Esophagus squamous epithelium (tissue), 5 donors: ENCODE data around the gene GREB1L. TPM values are rescaled to one million over a fixed set of nuclear protein-coding genes. Genes with fewer than 3 reads are reported as not detected.
"Not testable (repeated sequence)": the region's sequence is repeated elsewhere in the genome, so short reads cannot be mapped to it uniquely, and the experiment has no call there.

Experiments used
- DNase-seq: peaks from one replicate; lab custom pipeline; 2025; lab: John Stamatoyannopoulos, UW
- H3K27ac ChIP-seq, 4 donors: fragments of 200-600 bp; sonication (generic); one replicate each; pipeline ENCODE4 v1.5.1; 2016 to 2019; ENCODE audit warnings: mild to moderate bottlenecking in 1 of 4
- H3K27me3 ChIP-seq, 4 donors: fragments of 200-600 bp; sonication (generic); 1 replicate in 3 of 4; 2 replicates in 1 of 4; pipeline versions ENCODE4 v1.5.1 to v1.6.0; 2017 to 2021; ENCODE audit warnings: antibody characterized with exemption in 1 of 4
- H3K36me3 ChIP-seq, 3 donors: fragments of 200-600 bp; sonication (generic); one replicate each; pipeline ENCODE4 v1.5.1; 2016 to 2019
- H3K4me1 ChIP-seq, 3 donors: fragments of 200-600 bp; sonication (generic); one replicate each; pipeline ENCODE4 v1.5.1; 2017 to 2019
- H3K4me3 ChIP-seq, 4 donors: fragments of 200-600 bp; sonication (generic); 1 replicate in 3 of 4; 2 replicates in 1 of 4; pipeline ENCODE4 v1.5.1; 2016 to 2019; ENCODE audit warnings: mild to moderate bottlenecking in 2 of 4, moderate library complexity in 1 of 4
- H3K9me3 ChIP-seq, 3 donors: fragments of 200-600 bp; sonication (generic); one replicate each; pipeline ENCODE4 v1.5.1; 2016 to 2019
- CTCF ChIP-seq, 6 experiments: fragments of 450-650 bp in 4 of 6; fragments of 200-600 bp in 2 of 6; sonication (generic) in 2 of 6; IDR thresholded peaks; one replicate each; pipeline ENCODE4 v1.5.1; 2016 to 2019; ENCODE audit warnings: antibody characterized with exemption in 6 of 6, mild to moderate bottlenecking in 4 of 6, moderate library complexity in 4 of 6
- POLR2A ChIP-seq, 4 donors: fragments of 450-650 bp; IDR thresholded peaks; one replicate each; pipeline ENCODE4 v1.6.1; 2017; ENCODE audit warnings: antibody characterized with exemption in 4 of 4, mild to moderate bottlenecking in 4 of 4, moderate library complexity in 3 of 4
- WGBS, 2 donors: methylation state at CpG; one replicate each; pipeline ENCODE4 v1.1.5; 2018; 5-methylcytosine and 5-hydroxymethylcytosine counted together
- intact Hi-C: fragments of 100-400 bp; cut with DNase I; formaldehyde crosslinking; loops from one replicate; pipeline ENCODE4 v1.15.0; 2022
- total RNA-seq, 4 donors: library from RNA; depleted of rRNA; stranded (reverse); fragments of >200 nt; gene quantifications; one replicate each; pipeline ENCODE4 v1.1.0, GENCODE V29; 2016
- donor health status: DM: yes; HTN: yes; CAD: no.

The GREB1L gene
- total RNA-seq, 4 donors from 2014 or later, result 0.12 to 0.95 (median 0.66) TPM; not detected in 1

- intact Hi-C loops, result no loop called here
Observed at GRCh38 chr18:21203542-21204241, 38.3 kb upstream of the GREB1L start.

GRCh38 chr18:21205695-21206094, 36.3 kb upstream of the GREB1L start:
- no peak for TF ChIP-seq CTCF (IDR thresholded peaks at IDR 0.05)
- no peak for TF ChIP-seq POLR2A (IDR thresholded peaks at IDR 0.05)
- intact Hi-C loops, result no loop called here

More at GRCh38 chr18:21203542-21204241, 38.3 kb upstream of the GREB1L start:
- WGBS, 2 donors, result 76 to 86% methylated on average over 11 of the region's 11 CpGs
- no peak overlapping the region for H3K4me3 ChIP-seq
- H3K27me3 ChIP-seq, result peaks cover 0 to 22% (median 0%) of the 10 kb centered on the region in 4 donors
- no peaks in the 10 kb centered on the region for H3K4me1 ChIP-seq
- no peaks in the 10 kb centered on the region for H3K36me3 ChIP-seq
- no peak for DNase-seq
- TF ChIP-seq CTCF (IDR thresholded peaks at IDR 0.05) (no peak), POLR2A (IDR thresholded peaks at IDR 0.05) (no peak)
- no peak overlapping the region for H3K27ac ChIP-seq
- no peaks in the 10 kb centered on the region for H3K9me3 ChIP-seq

GRCh38 chr18:21210278-21210677, 31.8 kb upstream of the GREB1L start:
- H3K27ac ChIP-seq, result no peak overlapping the region
- H3K4me1 ChIP-seq, result no peaks in the 10 kb centered on the region
- no peaks in the 10 kb centered on the region for H3K36me3 ChIP-seq
- intact Hi-C loops, result no loop called here
- no peak for TF ChIP-seq POLR2A (IDR thresholded peaks at IDR 0.05)
- TF ChIP-seq CTCF (IDR thresholded peaks at IDR 0.05), result no peak
- no peaks in the 10 kb centered on the region for H3K9me3 ChIP-seq
- no peak for DNase-seq
- WGBS, 2 donors, result 69 to 85% methylated on average over 1 of the region's 1 CpG
- H3K4me3 ChIP-seq, result no peak overlapping the region
- H3K27me3 ChIP-seq, result no peaks in the 10 kb centered on the region

More at GRCh38 chr18:21205695-21206094, 36.3 kb upstream of the GREB1L start:
- peaks cover 0 to 14% (median 0%) of the 10 kb centered on the region in 4 donors for H3K27me3 ChIP-seq
- no peaks in the 10 kb centered on the region for H3K36me3 ChIP-seq
- no peak overlapping the region for H3K4me3 ChIP-seq
- H3K4me1 ChIP-seq, result no peaks in the 10 kb centered on the region
- no peak for DNase-seq
- no peak overlapping the region for H3K27ac ChIP-seq
- no peaks in the 10 kb centered on the region for H3K9me3 ChIP-seq
- WGBS, 2 donors, result 74 to 75% methylated on average over 4 of the region's 4 CpGs

- Histone ChIP-seq H3K27me3 (no peaks in the 10 kb centered on the region), H3K27ac (no peak overlapping the region), H3K4me1 (no peaks in the 10 kb centered on the region), H3K9me3 (no peaks in the 10 kb centered on the region), H3K4me3 (no peak overlapping the region), H3K36me3 (no peaks in the 10 kb centered on the region)
- DNase-seq, result no peak
- intact Hi-C loops, result no loop called here
- WGBS, 2 donors, result 66 to 68% methylated on average over 2 of the region's 2 CpGs
- no peak for TF ChIP-seq CTCF (IDR thresholded peaks at IDR 0.05)
- TF ChIP-seq POLR2A (IDR thresholded peaks at IDR 0.05), result no peak
Observed at GRCh38 chr18:21210784-21211183, 31.2 kb upstream of the GREB1L start.

GRCh38 chr18:21214409-21214808, 27.6 kb upstream of the GREB1L start:
- H3K36me3 ChIP-seq, H3K4me3 ChIP-seq, H3K9me3 ChIP-seq, H3K27me3 ChIP-seq, H3K27ac ChIP-seq, H3K4me1 ChIP-seq, DNase-seq, intact Hi-C loops: not testable (repeated sequence)
- 92 to 94% methylated on average over 2 to 5 of the region's 5 CpGs for WGBS, 2 donors
